NCI-H187 treated with DMSO at 0.1 percent for 48 hours (cell line): ENCODE data around the gene FGFR1OP2.
A peak's percentile ranks its signal among the peaks of the same experiment; 100 is the strongest.
"Not testable (repeated sequence)": the region's sequence is repeated elsewhere in the genome, so short reads cannot be mapped to it uniquely, and the experiment has no call there.

Source experiments
- DNase-seq: peaks from one replicate; lab custom pipeline; 2025; lab: John Stamatoyannopoulos, UW

FGFR1OP2 gene

DNA sequence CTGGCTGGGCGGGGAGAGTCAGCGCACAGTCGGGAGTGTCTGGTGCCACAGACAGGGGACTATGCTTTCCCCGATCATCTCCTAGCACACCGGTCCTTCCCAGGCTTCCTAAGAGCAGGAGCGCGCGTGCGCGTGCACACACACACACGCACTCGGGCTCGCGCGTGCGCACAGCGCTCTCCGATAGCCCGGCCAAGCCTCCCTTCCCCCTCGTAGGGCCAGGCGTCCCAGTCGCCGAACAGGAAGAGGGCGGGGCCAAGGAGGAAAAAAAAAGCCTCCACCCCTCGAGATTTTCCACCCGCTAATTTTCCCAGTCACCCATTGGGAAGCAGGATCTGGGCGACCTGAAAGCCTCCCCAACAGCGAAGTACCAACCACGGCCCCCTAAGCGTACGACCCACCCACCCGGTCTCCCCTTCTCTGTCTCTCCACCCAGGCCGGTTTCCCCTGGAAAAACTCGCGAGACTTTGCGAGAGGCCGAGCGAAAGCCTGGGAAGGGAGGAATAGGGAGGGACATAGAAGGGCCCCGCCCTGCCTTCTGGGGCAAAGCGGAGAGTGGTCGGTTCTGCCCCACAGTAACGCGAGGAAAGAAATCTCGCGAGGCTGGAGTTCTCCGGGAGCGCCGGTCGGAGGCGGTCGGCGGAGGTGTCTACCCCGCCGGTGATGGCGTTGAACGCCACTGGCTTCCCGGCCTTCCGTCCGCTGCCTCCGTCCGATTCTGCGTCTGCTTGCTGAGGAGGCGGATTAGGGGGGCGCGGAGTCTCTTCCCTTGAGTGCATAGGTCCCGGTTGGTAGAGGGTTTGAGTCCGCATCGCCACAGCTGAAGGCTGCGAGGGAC is at the start of gene FGFR1OP2, which contains the start of gene INTS13:
TSS of gene FGFR1OP2 (plus strand) at position 608 of the 838 bp plus-strand sequence. CDS start 15,689 bp downstream, outside the sequence.
TSS of gene INTS13 (minus strand) at position 119 of the 838 bp plus-strand sequence. CDS start 1,178 bp downstream, outside the sequence.
- peak; percentile 95 for DNase-seq

DNA sequence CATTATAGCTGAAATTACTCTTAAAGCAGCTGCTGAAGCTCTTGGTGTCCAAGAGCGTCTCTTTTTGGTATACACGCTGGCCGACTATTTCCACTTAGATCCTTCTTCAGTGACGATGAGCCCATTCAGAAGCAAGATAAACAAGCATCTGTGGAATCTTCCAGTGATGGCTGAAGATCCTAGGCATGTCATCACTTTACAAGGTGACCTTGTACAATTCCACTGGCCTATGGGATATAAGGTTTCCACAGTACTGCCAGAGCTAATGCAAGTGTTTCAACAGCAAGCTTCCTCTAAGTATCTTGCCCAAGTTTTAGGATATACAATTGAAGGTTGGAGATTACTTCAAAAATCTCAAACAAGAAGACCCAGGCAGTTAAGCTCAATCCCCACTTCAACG is 47.5 kb upstream of the FGFR1OP2 start:
- DNase-seq = no peak

DNA sequence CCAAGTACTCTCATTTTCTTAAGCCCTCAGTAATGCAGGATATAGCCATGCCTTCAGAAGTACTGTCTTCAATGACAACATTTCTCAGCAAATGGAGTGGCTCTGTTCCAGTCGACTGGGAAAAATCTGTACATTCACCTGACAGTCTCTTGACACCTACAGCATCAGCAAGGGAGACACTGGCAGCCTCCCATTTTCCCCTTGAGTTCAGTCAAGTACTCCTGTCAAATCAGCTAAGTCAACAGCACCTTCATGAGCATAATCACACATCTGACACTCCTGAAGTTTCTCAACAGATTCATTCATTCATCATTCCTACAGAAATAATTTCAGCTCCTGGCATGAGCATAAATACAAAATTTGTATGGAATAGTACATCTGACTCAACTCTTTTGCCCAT is 46.6 kb upstream of the FGFR1OP2 start:
- DNase-seq = peak; percentile 49

DNA sequence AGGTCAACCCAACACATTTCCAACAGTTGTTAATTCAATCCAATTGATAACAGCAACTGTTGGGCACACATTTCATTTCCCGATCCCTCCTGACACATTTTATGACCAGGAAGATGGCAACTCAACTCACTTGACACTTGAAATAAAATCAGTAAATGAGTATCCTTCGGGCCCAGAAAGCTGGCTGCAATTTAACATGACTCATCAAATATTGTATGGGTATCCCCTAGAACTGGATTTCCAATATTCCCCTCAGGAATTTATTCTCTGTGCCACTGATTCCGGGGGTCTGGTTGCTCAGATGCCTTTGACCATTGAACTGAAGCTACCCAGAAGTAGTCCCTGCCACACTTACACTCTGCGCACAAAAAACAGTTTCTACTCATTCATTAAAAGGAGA is 42.6 kb upstream of the FGFR1OP2 start:
- no peak for DNase-seq

DNA sequence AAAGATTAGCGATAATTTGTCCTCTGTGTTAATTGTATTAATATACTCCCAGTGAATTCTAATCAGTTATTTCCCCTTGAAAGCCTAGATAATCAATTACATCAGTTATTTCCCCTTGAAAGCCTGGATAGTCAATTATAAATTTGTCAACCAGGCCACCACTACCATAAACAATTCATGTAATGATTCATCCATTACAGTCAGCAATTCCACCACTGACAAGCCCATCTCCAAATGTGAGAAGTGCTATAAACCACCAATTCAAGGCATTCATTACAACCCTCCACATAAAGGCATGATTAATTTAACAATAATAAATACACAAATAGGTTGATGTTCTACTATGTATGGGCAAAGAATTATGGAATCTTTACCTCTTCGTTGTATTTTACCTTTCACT is 41.4 kb upstream of the FGFR1OP2 start:
- DNase-seq = no peak

DNA sequence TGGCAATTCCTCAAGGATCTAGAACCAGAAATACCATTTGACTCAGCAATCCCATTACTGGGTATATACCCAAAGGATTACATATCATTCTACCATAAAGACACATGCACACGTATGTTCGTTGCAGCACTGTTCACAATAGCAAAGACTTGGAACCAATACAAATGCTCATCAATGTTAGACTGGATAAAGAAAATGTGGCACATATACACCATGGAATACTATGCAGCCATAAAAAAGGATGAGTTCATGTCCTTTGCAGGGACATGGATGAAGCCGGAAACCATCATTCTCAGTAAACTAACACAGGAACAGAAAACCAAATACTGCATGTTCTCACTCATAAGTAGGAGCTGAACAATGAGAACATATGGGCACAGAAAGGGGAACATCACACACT is 34.9 kb upstream of the FGFR1OP2 start:
- not testable (repeated sequence) for DNase-seq

DNA sequence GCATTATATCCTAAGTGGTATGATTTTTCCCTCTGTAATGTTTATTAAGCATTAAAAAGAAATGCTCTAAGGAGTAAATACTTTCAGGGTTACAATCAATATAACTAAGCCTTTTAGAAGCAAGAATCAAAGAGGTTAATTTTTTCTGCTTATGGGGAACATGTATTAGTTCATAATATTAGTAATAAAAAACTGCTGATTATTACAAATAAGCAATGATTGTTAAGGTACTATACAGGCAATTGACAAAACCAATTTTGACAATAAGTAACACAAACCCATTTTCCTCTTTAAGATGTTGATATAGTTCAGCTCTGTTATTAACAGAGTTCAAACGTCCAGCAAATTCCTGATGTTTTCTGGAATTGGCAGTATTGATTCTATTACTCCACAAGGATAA is 32.2 kb upstream of the FGFR1OP2 start:
- no peak for DNase-seq

DNA sequence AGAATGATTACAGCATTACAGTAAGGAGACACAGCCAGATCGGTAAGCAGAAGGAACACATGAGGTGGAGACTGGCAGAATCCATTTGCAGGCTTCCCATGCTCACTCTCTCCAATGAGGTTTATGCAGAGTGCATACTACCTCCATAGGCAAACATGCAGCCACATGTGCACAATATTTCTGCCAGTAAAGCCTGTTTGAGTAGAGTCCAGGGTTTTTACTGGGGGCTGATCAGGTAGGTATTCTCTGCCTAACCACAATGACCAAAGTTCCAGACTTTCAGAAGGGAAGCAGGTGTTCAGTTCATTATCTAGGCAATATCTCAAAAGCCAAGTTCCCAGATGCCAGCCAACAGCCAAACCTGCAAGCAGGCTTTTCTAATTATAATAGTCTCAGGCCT is 31.6 kb upstream of the FGFR1OP2 start:
- DNase-seq = no peak

DNA sequence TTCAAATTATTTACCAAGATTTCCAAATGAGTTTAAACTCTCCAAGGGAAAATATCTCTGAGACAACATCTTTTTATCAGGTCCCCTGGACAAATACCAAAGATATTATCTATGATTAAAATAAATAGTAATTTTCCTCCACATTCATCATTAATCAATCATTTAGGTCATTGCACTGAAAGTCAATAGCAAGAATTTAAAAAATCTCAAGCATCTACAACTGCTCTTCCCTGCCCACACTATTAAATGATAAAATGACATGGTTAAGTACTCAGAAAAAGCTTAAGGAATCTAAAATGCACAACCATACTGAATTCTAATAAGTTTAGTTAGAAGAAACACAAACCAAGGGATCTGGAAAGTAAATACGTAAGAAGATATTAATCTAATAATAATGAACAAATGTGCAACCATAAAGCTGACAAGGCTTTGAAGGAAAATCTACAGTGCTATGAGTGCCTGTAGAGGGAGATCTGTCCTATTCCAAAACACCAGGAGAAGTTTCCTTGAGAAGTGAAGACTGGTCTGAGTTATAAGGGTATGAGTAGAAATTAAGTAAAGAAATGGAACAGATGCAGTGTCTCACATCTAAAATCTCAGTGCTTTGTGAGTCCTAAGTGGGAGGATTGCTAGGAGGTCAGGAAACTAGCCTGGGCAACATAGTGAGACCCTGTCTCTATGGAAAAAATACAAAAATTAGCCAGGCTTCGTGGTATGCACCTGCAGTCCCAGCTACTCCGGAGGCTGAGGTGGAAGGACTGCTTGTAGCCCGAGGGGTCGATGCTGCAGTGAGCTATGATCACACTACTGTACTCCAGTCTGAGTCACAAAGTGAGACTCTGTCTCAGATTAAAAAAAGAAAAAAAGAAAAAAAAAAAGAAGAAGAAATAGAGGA is 19.7 kb upstream of the FGFR1OP2 start:
- no peak for DNase-seq

DNA sequence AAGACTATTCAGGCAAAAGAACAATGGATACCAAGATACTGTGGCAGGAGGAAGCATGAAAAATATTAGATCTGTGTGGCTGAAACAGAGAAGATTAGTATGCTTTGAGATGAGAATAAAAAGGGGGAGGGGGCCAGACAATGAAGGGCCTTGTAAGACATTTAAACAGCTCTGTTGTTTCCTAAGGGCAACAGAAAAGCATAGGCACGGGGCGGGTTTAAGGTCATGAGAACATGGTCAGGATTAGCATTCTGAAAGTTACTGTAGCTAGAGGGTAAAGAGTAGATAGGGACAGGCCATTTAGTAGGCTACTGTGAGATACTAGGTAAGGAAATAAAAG is 19.1 kb upstream of the FGFR1OP2 start:
- DNase-seq = no peak

DNA sequence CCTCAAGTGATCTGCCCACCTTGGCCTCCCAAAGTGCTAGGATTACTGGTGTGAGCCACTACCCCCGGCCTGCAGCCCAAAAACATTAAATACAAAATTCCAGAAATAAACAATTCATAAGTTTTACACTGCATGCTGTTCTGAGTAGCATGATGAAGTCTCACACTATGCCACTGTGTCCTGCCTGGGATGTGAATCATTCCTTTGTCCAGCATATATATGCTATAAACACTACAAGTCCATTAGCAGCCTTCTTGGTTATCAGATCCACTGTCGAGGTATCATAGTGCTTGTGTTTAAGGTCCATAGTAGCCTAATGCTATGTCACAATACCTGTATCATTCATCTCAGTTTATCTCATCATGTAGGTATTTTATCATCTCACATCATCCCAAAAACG is 16.4 kb upstream of the FGFR1OP2 start:
- DNase-seq = no peak

DNA sequence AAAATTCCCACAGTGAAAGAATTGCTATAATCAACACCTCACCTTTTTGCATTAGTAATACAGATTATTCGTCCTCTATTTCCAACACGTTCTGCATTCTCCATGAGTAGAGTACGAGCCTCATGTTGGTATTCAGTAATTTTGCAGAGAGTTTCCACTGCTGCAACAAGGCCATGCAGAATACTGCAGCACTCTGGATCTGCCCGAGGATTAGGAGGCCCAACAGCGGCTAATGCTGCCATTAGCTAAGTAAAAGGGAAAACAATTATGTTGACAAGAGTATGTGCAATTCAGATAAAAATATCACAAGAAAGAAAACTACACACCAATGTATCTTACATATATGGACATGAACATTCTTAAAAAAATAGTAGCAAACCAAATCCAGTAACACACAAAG is 9.6 kb upstream of the FGFR1OP2 start:
- no peak for DNase-seq

DNA sequence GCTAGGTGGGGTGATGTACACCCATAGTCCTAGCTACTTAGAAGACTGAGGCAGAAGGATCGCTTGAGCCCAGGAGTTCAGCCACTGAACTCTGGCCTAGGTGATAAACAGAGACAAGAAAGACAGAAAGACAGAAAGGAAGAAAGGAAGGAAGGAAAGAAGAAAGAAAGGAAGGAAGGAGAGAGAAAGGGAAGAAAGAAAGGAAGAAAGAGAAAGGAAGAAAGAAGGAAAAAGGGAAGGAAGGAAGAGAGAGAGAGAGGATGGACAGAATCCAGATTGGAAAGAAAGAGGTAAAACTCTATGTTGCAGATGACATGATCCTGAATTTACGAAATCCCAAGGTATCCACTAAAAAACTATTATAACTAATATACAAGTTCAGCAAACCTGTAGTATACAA is 8.7 kb upstream of the FGFR1OP2 start:
- DNase-seq = no peak

DNA sequence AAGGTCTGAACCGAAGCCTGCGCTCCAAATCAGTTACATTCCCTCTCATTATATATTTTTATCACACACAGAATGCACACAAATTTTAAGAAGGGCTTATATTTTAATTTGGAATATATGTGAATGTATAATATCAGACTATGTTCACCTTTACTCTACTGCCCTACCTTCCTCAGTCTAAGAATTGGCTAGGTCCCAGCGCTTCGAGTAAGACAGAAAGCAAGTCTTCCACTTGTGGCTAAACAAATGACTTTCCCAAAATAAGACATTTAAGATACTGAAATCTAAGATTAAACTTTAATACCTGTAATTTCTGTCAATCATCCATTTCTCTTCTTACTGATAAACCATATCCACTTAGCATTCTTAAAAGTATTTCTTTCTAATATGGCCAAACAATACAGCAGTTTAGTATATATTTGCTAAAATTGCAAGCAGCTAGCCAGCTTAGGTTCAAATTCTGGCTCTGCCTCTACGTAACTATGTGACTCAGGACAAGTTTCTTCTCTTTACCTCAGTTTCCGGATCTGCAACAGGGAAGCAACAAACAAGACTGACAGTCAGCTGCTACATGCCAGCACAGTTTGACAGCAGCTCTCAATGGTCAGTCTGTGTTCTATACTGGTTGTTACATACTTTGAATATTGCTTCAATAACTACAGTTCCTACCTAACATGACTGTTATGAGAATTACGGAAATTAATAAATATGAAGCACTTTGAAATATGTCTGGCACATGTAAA is 2.5 kb upstream of the FGFR1OP2 start:
- DNase-seq = no peak

DNA sequence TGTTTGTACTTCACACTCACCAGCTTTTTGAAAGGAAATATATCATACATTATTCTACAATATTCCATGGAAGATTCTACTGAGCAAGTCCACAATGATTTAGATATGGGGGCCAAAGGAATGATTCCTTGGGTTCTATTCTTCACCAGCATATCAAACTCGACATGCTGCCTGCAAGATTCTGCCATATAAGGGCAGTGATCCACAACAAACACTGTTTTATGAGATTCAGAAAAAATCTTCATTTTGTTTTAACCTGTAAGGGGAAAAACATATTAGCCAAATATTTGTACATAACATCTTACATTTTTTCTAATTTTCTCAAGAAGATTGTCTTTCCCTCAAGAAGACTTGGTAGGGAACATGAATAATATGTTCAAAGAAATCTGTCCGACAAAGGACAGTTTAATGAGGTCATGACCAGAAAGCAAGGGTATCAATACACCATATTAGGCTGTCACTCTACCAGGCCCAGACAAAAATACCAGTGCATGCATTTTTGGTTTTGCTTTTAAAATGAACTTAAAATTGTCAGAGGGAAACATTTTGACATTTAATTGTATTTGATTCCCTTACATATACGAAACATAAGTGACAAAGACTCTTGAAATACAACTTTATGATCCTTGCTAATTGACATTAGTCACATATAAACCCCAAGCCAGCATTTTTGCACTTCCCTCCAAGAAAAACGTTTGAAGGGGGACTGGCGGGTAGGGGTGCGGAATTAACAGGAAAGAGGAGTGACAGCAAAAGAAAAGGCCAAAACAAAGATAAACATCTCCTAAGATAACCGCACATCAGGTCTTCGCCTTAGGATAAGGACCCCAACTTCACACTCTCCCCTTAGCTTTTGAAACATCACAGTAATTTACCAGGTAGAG is 1.5 kb upstream of the FGFR1OP2 start:
- DNase-seq = no peak

DNA sequence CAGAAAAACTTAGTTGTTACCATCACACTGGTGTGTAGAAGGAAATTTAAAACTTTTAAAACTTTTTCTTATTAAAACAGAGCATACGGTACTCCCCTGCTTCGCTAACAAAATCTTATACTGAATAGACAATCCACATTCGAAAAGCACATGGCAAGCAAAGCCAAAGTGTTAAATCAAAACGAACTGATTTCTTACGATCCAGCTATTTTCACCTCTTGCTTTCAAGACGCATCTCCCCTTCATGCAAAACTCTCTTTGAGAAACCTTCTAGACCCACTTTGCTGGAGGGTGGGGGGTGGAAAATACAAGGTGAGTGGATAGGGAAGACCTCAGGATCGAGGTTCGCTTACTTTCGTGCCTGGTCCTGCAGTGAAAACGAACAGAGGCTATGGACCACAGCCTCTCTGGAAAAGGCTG is 817 bp upstream of the FGFR1OP2 start:
- DNase-seq = no peak

DNA sequence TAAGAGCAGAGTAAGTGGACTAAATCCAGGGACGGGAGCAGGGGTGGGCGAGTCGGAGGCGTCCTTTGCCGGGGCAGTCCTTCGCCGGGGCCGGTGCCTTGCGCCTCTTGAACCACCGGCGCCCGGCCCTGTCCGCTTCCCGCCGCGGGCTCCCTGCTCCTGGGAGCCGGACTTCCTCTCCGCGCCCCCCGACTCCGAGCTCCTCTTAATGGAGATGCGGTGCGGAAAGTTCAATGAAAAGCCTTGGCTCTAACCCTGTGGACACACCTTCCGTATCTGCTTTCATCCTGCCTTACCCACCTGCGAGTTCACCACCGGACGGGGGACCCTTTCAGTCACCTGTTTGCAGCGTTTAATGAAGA is 412 bp downstream of the FGFR1OP2 start:
- no peak for DNase-seq

DNA sequence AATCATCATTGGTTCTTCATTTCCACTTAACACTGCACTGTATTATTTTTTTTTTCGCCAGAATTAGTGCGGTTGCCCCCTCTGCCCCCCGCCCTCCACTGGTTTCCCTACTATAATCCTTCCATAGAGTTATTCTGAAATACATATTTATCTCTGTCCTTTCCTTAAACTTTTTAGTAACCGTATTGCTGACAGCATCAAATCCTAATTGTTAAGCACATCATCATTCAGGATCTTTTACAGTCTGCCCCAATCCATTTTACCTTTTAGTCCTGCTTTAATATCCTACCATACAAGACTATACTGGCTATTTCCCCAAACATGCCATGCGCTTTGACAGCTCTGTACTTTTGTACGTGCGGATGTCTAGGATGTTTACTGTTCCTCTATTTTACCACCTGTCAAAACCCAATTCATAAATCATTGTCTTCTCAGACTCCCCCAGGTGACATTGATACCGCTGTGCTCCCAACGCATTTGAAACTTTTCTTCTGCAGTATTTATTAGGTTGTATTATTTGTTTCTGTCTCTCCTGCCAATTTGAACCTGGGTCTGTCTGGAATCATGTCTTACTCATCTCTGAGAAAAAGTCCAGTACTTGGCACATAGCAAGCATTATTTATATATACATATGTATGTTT is 1.0 kb downstream of the FGFR1OP2 start:
- DNase-seq = no peak

DNA sequence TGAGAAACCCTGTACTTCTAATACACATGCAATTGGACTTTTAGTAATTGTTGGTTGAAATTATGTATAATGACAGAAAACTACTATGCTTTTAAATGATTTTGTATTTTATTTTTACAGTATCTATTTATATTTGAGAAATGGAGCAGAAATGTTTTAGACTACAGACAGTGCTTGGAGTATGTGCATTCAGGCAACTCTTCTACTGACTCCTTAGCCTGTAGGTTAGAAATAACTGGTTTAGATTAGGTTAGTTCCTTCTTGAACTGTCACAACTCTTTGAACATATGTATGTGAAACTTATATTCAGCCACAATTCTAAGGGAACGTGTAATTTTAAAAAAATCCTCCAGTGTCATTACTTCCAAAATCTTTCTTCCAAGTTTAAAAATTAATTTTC is 1.7 kb downstream of the FGFR1OP2 start:
- no peak for DNase-seq

DNA sequence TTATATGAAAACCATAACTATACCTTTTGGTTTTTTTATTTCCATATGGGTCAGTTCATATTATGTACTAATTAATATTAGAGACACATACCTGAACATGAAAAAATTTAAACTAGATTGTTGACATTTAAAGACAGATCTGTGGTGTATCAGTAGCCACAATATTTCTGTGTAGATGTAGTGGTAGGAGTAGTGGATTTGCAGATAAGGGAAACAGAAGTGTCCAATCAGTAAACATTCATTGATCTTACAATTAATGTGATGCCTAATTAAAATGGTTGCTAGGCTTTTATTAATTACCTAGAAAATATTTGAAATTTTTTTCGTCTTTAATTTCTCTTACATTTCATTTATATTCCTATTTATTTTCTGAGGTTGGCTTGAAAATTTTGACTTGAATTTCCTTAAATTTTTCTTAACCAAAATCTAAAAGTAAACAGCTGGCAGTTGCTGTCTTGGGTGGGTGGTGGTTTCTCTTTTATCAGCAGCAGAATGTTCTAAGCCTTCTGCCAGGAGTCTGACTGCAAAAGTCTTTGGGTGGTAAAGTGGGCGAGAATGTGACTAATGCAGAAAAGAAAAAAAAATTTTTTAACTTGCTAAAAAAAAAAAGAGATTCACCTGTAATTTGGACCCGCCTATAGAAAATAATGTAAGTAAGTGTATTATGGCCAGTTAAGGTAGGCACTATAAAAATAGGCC is 2.4 kb downstream of the FGFR1OP2 start:
- no peak for DNase-seq
